ENCODE results near the gene STX8.

The STX8 gene

DNA sequence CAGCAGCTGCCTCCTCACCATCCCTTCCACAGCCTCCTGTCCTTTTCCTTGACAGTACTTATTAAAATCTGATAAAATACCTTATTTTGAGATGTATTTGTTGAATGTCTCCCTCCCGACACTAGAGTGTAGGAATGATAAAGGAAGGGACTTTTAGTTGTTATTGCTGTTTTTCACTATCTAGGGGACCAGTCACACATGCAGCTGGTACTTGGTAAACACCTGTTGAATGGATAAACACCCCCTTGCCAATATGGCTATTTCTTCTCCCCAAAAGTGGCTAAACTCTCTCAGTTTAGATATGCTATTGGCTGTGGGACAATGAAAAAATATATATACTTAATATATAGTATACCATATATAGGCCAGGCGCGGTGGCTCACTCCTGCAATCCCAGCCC, 96.7 kb downstream of the STX8 start:
- DNase-seq (ENCODE audit: insufficient read length, low spot score) = no peak
- TF ChIP-seq, protein P1, sequence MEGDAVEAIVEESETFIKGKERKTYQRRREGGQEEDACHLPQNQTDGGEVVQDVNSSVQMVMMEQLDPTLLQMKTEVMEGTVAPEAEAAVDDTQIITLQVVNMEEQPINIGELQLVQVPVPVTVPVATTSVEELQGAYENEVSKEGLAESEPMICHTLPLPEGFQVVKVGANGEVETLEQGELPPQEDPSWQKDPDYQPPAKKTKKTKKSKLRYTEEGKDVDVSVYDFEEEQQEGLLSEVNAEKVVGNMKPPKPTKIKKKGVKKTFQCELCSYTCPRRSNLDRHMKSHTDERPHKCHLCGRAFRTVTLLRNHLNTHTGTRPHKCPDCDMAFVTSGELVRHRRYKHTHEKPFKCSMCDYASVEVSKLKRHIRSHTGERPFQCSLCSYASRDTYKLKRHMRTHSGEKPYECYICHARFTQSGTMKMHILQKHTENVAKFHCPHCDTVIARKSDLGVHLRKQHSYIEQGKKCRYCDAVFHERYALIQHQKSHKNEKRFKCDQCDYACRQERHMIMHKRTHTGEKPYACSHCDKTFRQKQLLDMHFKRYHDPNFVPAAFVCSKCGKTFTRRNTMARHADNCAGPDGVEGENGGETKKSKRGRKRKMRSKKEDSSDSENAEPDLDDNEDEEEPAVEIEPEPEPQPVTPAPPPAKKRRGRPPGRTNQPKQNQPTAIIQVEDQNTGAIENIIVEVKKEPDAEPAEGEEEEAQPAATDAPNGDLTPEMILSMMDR (IDR thresholded peaks at IDR 0.05; ENCODE audit: insufficient read depth, missing control alignments) = no peak
- no peak for FAIRE-seq

DNA sequence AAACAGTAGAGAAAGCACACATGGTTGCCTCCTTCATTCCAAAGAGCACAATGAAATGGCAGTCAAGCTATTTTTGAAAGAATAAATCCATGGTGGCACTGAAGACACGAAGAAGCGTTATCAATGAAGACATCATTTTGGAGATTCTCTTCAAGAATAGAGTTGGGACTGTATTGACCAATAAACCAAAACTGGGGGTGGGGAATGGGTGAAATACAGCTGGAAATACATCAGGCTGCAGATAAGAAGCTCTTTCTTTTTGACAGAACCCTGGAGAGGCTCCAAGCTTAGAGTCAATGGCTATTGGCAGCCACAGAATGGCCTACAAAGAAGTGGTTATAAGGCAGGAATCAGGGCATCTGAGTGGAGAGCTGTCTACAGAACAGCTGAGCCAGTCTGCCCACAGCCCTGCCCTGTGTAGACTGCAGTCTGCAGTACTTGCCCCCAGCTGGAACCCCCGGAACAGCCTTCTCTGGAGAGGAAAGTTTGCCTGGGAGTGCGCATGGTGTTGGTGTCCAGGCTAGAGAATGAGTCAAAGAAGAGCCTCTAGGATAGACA, 100.4 kb downstream of the STX8 start:
- FAIRE-seq (no peak), DNase-seq (ENCODE audit: insufficient read length, low spot score) (no peak)
- TF ChIP-seq, protein P1 (IDR thresholded peaks at IDR 0.05; ENCODE audit: insufficient read depth, missing control alignments) = no peak

DNA sequence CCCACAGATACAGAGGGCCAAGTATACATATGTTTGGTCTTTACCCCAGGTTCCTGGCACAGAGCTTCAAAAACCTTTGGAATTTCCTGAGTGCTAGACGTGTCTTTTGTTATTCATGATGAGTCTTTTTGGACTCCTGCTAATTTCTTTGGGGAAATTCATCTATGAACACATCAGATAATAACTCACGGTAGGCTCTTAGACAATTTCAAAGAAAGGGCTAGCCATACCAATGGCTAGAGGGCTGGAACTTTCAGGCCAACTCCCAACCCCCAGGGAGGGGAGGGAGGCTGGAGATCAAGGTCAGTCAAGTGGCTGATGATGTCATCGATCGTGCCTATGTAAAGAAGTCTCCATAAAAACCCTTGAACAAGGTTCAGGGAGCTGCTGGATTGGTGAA, 101.9 kb downstream of the STX8 start:
- FAIRE-seq (no peak), DNase-seq (ENCODE audit: insufficient read length, low spot score) (no peak)
- TF ChIP-seq, protein P1 (IDR thresholded peaks at IDR 0.05; ENCODE audit: insufficient read depth, missing control alignments) = no peak

DNA sequence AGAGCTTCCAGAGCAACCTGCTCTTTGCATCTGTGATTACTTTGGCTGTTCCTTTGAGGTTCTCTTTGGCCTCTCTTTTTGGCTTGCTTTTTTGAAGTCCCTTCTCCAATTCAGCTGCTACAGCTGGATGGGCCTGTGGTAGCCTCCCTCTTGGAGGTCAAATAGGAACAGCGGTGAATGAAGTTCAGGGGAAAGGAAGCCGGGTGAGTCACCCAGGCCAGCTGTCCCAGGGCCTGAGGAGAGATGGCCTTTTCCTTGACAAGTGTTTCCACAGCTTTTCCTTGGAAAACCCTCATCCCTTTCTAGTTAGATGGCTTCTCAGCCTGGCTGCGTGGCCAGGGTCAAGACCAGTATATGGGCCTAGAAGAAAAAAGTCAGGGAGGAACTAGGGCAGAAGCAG, 103.1 kb downstream of the STX8 start:
- TF ChIP-seq, protein P1 (IDR thresholded peaks at IDR 0.05; ENCODE audit: insufficient read depth, missing control alignments) = no peak
- DNase-seq (ENCODE audit: insufficient read length, low spot score) (no peak), FAIRE-seq (no peak)

DNA sequence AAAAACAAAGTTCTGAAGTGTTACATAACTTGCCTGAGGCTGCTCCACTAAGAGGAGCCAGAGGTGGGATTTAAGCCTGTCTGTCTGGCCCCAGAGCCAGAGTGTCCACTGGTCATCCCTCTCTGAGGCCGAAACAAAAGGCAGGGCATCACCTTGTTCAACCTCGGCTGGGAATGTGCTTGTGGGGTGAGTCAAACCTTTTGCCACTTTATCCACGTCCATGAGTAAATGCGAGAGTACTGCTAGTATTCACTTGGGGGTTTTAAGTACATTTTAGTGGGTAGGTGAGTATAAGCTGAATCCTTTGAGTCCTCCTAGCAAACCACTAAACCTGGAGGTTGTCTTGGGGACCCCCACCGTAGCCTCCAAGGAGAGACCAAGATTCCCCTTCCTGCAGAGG, 103.5 kb downstream of the STX8 start:
- FAIRE-seq (no peak), DNase-seq (ENCODE audit: insufficient read length, low spot score) (no peak)
- TF ChIP-seq, protein P1 (IDR thresholded peaks at IDR 0.05; ENCODE audit: insufficient read depth, missing control alignments) = no peak

DNA sequence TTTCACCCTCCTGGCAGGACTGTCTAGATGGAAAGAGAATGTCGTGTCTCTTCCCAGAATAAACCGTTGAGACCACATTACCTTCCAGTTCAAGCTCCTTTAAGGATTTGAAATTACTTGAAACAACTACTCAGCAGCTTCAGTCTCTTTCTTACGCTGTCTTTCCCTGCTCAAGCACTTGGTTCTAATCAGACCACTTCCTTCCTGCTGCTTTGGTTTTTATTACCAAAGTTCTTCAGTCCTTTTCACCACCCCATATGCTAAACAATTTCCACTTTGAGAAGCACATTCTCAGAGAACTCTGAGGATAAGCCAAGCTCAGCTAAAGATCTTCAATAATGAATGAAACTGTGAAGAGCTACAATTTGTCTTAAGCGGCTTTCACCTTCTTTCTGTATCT, 105.4 kb downstream of the STX8 start:
- TF ChIP-seq, protein P1 (IDR thresholded peaks at IDR 0.05; ENCODE audit: insufficient read depth, missing control alignments) = no peak
- FAIRE-seq = no peak
- no peak for DNase-seq (ENCODE audit: insufficient read length, low spot score)

DNA sequence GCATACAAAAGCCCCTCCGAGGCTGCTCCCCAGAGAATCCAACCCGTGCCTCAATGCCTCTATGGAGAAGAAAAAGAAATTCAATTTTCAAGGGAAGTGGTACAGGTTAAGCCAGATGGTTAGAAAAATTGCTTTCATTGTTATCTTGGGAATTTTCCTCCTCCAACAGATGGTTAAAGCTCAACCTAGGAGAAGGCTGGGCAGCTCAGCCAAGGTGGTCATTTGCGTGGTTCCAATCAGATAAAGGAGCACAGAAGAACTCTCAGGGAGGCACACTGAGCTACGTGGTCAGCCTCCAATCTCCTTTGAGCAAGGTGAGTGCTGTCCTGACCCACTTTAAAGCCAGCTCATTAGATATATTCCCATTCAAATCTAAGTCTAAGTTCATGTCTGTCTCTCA, 106.7 kb downstream of the STX8 start:
- no peak for FAIRE-seq
- DNase-seq (ENCODE audit: insufficient read length, low spot score) = no peak
- TF ChIP-seq, protein P1 (IDR thresholded peaks at IDR 0.05; ENCODE audit: insufficient read depth, missing control alignments) = no peak
